GM18951 (cell line): Measurements from ENCODE around the gene PRLHR.
"Not testable (repeated sequence)": the region's sequence is repeated elsewhere in the genome, so short reads cannot be mapped to it uniquely, and the experiment has no call there.

Experiments used
- POLR2A ChIP-seq: IDR thresholded peaks from 4 replicates; pipeline ENCODE4 v1.6.1; 2011; ENCODE audit warnings: mild to moderate bottlenecking; ENCODE audit not compliant: insufficient read length, insufficient read depth; ENCODE audit errors: extremely low read depth
- in situ Hi-C: fragments of 300-500 bp; cut with MboI; formaldehyde crosslinking; loops from one replicate; pipeline ENCODE4 v1.12.0; 2022; ENCODE audit warnings: low sequenced_read_pairs, mixed read lengths, inconsistent platforms; ENCODE audit not compliant: unreplicated experiment

Gene PRLHR

GRCh38 chr10:118595598-118596425 lies at the start of gene PRLHR:
TSS of gene PRLHR (minus strand) at chr10:118595648. CDS start at chr10:118595244, 404 bp downstream.
- in situ Hi-C loops, result no loop called here
- no peak for TF ChIP-seq POLR2A

DNA sequence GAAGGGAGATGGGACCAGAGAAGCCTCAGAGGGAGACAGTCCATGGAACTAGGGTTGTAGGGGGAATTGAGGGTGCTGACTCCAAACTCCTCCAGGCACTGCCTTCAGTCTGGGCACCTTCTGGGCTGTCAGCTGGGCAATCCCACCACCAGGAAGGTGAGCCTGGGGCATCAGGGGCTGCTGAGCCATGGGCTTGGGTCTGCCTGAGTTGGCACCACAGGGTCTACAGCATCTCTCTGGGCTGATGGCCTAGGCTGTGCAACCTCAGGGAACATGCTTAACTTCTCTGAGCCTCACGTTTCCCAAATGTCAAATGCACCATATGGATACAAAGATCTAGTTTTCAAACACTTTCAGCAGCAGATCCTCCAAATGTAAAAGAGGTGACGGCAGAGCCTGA lies 46.8 kb upstream of the PRLHR start:
- no peak for TF ChIP-seq POLR2A
- in situ Hi-C loops, result no loop called here

DNA sequence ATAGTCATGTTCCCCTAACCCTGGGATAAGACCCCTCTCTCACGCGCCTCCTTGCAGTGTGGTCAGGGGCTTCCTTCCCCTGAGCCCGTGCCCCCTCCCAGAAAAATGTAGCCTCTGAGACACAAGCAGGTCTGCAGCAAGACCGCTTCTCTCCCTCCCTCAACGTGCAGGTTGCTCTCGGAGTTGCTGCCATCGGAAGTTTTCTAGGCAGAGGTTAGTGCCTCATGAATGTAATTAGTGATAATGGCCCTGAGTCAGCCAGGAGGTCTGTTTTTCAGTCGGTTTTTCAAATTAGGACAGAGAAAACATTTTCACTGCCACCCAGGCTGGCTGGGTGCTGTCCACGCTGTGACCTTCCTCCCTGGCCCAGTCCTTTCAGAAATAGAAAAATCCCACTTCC lies 43.2 kb upstream of the PRLHR start:
- in situ Hi-C loops, result no loop called here
- no peak for TF ChIP-seq POLR2A

DNA sequence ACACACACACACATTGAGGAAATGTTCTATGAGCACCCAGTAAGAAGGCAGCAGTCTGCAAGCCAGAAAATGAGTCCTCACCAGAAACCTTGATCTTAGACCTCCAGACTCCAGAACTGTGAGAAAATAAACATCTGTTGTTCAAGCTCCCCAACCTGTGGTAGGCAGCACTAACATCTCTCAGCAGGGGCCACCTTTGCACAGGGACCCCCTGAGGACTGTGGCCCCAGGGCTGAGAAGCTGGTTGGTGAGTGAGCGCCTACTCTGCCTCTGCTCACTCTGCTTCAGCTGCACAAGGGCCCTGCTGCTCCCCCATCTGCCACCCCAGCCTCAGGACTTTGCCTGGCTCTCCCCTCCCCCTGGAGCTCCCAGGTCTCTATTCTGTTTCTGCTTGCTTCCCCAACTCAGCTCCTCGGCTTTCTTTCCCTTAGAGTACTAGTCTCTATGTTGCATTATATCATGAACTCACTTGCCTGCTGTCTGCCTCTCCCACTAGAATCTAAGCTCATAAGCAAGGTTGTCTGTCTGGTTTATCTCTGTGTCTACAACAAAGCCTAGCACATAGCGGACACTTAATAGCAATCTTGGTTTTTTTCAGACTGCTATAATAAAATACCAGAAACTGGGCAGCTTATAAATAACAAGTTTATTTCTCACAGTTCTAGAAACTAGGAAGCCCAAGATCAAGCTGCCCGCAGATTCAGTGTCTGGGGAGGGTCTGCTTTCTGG lies 40.4 kb upstream of the PRLHR start:
- in situ Hi-C loops, result no loop called here

GRCh38 chr10:118633786-118634185 lies 38.3 kb upstream of the PRLHR start:
- in situ Hi-C loops, result no loop called here
- TF ChIP-seq POLR2A, result no peak

More for the DNA sequence above, 40.4 kb upstream of the PRLHR start:
- TF ChIP-seq POLR2A, result no peak

DNA sequence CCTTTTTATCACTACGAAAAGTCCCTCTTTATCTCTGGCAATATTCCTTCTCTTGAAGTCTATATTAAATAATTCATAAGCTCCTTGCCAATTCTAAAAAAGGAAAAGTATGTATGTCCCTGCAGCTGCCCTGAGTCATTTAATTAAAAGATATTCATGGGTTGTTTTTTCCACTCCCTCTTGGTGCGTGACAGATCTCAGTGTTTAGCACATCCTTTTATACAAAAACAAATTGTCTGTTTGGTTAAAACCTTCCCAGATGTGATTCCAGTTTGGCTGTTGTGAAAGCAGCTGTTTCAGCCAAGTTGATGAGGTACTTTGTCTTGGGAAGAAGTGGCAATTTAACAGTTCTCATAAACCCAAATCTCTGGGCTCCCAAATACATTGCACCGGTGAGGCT lies 33.8 kb upstream of the PRLHR start:
- in situ Hi-C loops, result no loop called here
- no peak for TF ChIP-seq POLR2A

- in situ Hi-C loops, result no loop called here
- no peak for TF ChIP-seq POLR2A
Measured at GRCh38 chr10:118628397-118628796, 32.9 kb upstream of the PRLHR start.

- in situ Hi-C loops, result no loop called here
- TF ChIP-seq POLR2A, result no peak
Measured at GRCh38 chr10:118626953-118627352, 31.5 kb upstream of the PRLHR start.

- no peak for TF ChIP-seq POLR2A
- in situ Hi-C loops, result no loop called here
Measured at GRCh38 chr10:118625504-118625903, 30.1 kb upstream of the PRLHR start.

DNA sequence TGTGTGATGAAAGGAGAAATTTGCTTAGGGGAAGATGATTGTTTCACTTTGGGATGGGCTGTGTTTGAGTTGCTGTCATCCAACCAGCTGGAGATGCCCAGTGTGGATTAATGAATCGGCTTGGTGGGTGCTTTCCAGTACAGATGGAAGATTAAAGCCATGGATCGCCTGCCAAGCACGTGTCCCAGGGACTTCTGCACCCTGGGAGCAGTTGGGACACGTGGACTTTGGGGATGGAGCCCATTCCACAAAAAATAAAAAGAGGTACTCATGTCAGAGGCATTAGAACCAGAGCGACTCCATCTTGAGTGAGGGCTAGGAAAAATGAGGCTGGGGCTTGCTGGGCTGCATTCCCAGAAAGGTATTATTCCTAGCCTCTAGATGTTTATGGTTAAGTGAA lies 29.3 kb upstream of the PRLHR start:
- in situ Hi-C loops, result no loop called here
- no peak for TF ChIP-seq POLR2A

- TF ChIP-seq POLR2A, result no peak
- in situ Hi-C loops, result no loop called here
Measured at GRCh38 chr10:118621304-118621942, 26.0 kb upstream of the PRLHR start.

GRCh38 chr10:118613863-118614262 lies 18.4 kb upstream of the PRLHR start:
- in situ Hi-C loops, result not testable (repeated sequence)

GRCh38 chr10:118610577-118610976 lies 15.1 kb upstream of the PRLHR start:
- in situ Hi-C loops, result no loop called here
- no peak for TF ChIP-seq POLR2A
